K562 (cell line): ENCODE data around the gene CARD8. TPM values are rescaled to one million over a fixed set of nuclear protein-coding genes. Genes with fewer than 3 reads are reported as not detected.

Experiments
- BCLAF1 ChIP-seq, 2 experiments: fragments of 450-650 bp in 1 of 2; IDR thresholded peaks; 2 replicates each; pipeline ENCODE4 v1.6.1; 2011 to 2017; ENCODE audit warnings: low read depth in 2 of 2, antibody characterized with exemption in 1 of 2, borderline replicate concordance in 1 of 2, low read length in 1 of 2, mild to moderate bottlenecking in 1 of 2, mixed read lengths in 1 of 2; ENCODE audit not compliant: control insufficient read depth in 1 of 2
- DPF2 ChIP-seq: fragments of 450-650 bp; IDR thresholded peaks from 2 replicates; pipeline ENCODE4 v1.6.1; 2016
- NBN ChIP-seq: fragments of 450-650 bp; IDR thresholded peaks from 2 replicates; pipeline ENCODE4 v1.6.1; 2016; ENCODE audit warnings: low read depth, mild to moderate bottlenecking
- NFIC ChIP-seq: fragments of 450-650 bp; IDR thresholded peaks from 2 replicates; pipeline ENCODE4 v1.6.1; 2017; ENCODE audit warnings: mild to moderate bottlenecking, inconsistent platforms
- NR0B1 ChIP-seq: fragments of 450-650 bp; IDR thresholded peaks from one replicate; pipeline ENCODE4 v1.6.1; 2018; ENCODE audit warnings: mild to moderate bottlenecking, moderate library complexity; ENCODE audit not compliant: partially characterized antibody
- REST ChIP-seq, 2 experiments: fragments of 450-650 bp; formaldehyde crosslinking in 1 of 2; IDR thresholded peaks; 2 replicates each; pipeline versions ENCODE4 v1.4.0 to v1.6.1; 2014 to 2020; ENCODE audit warnings: mild to moderate bottlenecking in 2 of 2, borderline replicate concordance in 1 of 2, low read depth in 1 of 2
- SAFB ChIP-seq: fragments of 200-400 bp; formaldehyde crosslinking; IDR thresholded peaks from 2 replicates; pipeline ENCODE4 v1.6.1; 2017; ENCODE audit warnings: low read depth, low read length, borderline replicate concordance
- ZHX1 ChIP-seq: fragments of 150-350 bp; conservative IDR thresholded peaks from 2 replicates; pipeline ENCODE4 v1.6.1; 2014; ENCODE audit warnings: low read length
- ZNF583 ChIP-seq: fragments of 250-450 bp; sonication (Bioruptor Pico); IDR thresholded peaks from 2 replicates; pipeline ENCODE4 v1.4.0; 2020
- ZNF778 ChIP-seq: fragments of 450-650 bp; formaldehyde crosslinking; IDR thresholded peaks from 2 replicates; pipeline ENCODE4 v1.4.0; 2020; ENCODE audit warnings: mild to moderate bottlenecking, moderate library complexity
- polyA plus RNA-seq, 8 experiments: library from polyadenylated mRNA; depleted of rRNA in 4 of 8; stranded (reverse) in 5 of 8; unstranded in 3 of 8; fragments of >200 nt; fragmentation: Nextera tagmentation in 2 of 8; fragmentation: Illumina TruSeq in 1 of 8; extraction: Ambion mirVana in 2 of 8; extraction: Trizol in 1 of 8; gene quantifications; 2 replicates each; pipeline versions ENCODE4 v1.2.1 to v1.2.3, GENCODE V29; 2011 to 2014; ENCODE audit warnings: inconsistent platforms in 1 of 8, missing spikeins in 1 of 8
- total RNA-seq, 7 experiments: library from RNA; depleted of rRNA in 6 of 7; stranded (reverse); fragments of >200 nt in 6 of 7; fragmentation: Illumina TruSeq in 2 of 7; extraction: Trizol in 2 of 7; gene quantifications; 2 replicates each; pipeline versions ENCODE4 v1.2.1 to v1.2.3, GENCODE V29; 2011 to 2021; ENCODE audit warnings: low replicate concordance in 1 of 7

CARD8 gene
- total and polyA plus RNA-seq, 9 of the 15 experiments (the other 6 are each of a cell fraction or from before 2014, with no cell fraction given), result 11.5 to 26.4 (median 20.8) TPM

GRCh38 chr19:48169939-48170803, 85.5 kb downstream of the CARD8 start, which contains the start of the genes LIG1 and ZSWIM9 (continued):
- TF ChIP-seq REST (IDR thresholded peaks at IDR 0.05; ENCODE audit: borderline replicate concordance) (no peak), REST (CRISPR knock-in tag; IDR thresholded peaks at IDR 0.05; ENCODE audit: low read depth) (peak; percentile 38; the same call in 1 of the 2 replicates), BCLAF1 (IDR thresholded peaks at IDR 0.05; ENCODE audit: borderline replicate concordance in 1 of 2, control insufficient read depth in 1 of 2, low read depth in 2 of 2, low read length in 1 of 2) (peak in 1 of 2 experiments; percentile 88; a peak in 2 of 4 replicates), DPF2 (no peak), ZNF778 (CRISPR knock-in tag) (no peak), NBN (no peak), SAFB (peak; percentile 64; the same call in 1 of the 2 replicates), ZNF583 (peak; percentile 28; the same call in 1 of the 2 replicates), NR0B1 (no peak), ZHX1 (no peak), NFIC (no peak)
